Measurements from ENCODE around the gene E2F6. TPM values are rescaled to one million over a fixed set of nuclear protein-coding genes. Genes with fewer than 3 reads are reported as not detected.
"Not testable (repeated sequence)": the region's sequence is repeated elsewhere in the genome, so short reads cannot be mapped to it uniquely, and the experiment has no call there.

Gene E2F6
- total RNA-seq, 4 donors from 2014 or later, result 10.1 to 18.2 (median 13.4) TPM

- intact Hi-C loops (cut with DNase I; ENCODE audit: low total_unique reads), result no loop called here
- no peak for TF ChIP-seq POLR2A (IDR thresholded peaks at IDR 0.05)
- TF ChIP-seq, protein P1, sequence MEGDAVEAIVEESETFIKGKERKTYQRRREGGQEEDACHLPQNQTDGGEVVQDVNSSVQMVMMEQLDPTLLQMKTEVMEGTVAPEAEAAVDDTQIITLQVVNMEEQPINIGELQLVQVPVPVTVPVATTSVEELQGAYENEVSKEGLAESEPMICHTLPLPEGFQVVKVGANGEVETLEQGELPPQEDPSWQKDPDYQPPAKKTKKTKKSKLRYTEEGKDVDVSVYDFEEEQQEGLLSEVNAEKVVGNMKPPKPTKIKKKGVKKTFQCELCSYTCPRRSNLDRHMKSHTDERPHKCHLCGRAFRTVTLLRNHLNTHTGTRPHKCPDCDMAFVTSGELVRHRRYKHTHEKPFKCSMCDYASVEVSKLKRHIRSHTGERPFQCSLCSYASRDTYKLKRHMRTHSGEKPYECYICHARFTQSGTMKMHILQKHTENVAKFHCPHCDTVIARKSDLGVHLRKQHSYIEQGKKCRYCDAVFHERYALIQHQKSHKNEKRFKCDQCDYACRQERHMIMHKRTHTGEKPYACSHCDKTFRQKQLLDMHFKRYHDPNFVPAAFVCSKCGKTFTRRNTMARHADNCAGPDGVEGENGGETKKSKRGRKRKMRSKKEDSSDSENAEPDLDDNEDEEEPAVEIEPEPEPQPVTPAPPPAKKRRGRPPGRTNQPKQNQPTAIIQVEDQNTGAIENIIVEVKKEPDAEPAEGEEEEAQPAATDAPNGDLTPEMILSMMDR (IDR thresholded peaks at IDR 0.05), result no peak
- no peak for DNase-seq (ENCODE audit: low spot score in 2 of 2)
- H3K4me3 ChIP-seq (ENCODE audit: low read depth, poor library complexity, severe bottlenecking), result no peak overlapping the region
- 70 to 82% methylated on average over 1 of the region's 1 CpG for WGBS, 2 donors
Measured at GRCh38 chr2:11408959-11409571, 56.9 kb downstream of the E2F6 start.

GRCh38 chr2:11407413-11407812 lies 58.5 kb downstream of the E2F6 start:
- TF ChIP-seq, protein P1 (IDR thresholded peaks at IDR 0.05), result no peak
- TF ChIP-seq POLR2A (IDR thresholded peaks at IDR 0.05), result no peak
- intact Hi-C loops (cut with DNase I; ENCODE audit: low total_unique reads), result no loop called here
- peak in 1 of 2 donors; percentile 39 for DNase-seq (ENCODE audit: low spot score in 2 of 2)

GRCh38 chr2:11406958-11407381 lies 59.0 kb downstream of the E2F6 start:
- peak in 1 of 2 donors; percentile 83 for DNase-seq (ENCODE audit: low spot score in 2 of 2)
- intact Hi-C loops (cut with DNase I; ENCODE audit: low total_unique reads), result no loop called here
- WGBS, 2 donors, result 70 to 82% methylated on average over 3 of the region's 3 CpGs
- TF ChIP-seq, protein P1 (IDR thresholded peaks at IDR 0.05), result no peak
- TF ChIP-seq POLR2A (IDR thresholded peaks at IDR 0.05), result no peak
- H3K4me3 ChIP-seq (ENCODE audit: low read depth, poor library complexity, severe bottlenecking), result no peak overlapping the region

More at GRCh38 chr2:11407413-11407812, 58.5 kb downstream of the E2F6 start:
- no peak overlapping the region for H3K4me3 ChIP-seq (ENCODE audit: low read depth, poor library complexity, severe bottlenecking)
- WGBS, 2 donors, result 72 to 78% methylated on average over 6 of the region's 6 CpGs

- DNase-seq (ENCODE audit: low spot score in 2 of 2), result peak in 1 of 2 donors; percentile 77
- 61 to 62% methylated on average over 18 of the region's 18 CpGs for WGBS, 2 donors
- no peak for TF ChIP-seq POLR2A (IDR thresholded peaks at IDR 0.05)
- TF ChIP-seq, protein P1 (IDR thresholded peaks at IDR 0.05), result no peak
- no peak overlapping the region for H3K4me3 ChIP-seq (ENCODE audit: low read depth, poor library complexity, severe bottlenecking)
- intact Hi-C loops (cut with DNase I; ENCODE audit: low total_unique reads), result no loop called here
Measured at GRCh38 chr2:11406267-11406957, 59.5 kb downstream of the E2F6 start.

GRCh38 chr2:11405599-11406266 lies 60.2 kb downstream of the E2F6 start:
- WGBS, 2 donors, result 79 to 86% methylated on average over 5 of the region's 5 CpGs
- TF ChIP-seq, protein P1 (IDR thresholded peaks at IDR 0.05), result no peak
- TF ChIP-seq POLR2A (IDR thresholded peaks at IDR 0.05), result no peak
- no peak overlapping the region for H3K4me3 ChIP-seq (ENCODE audit: low read depth, poor library complexity, severe bottlenecking)
- intact Hi-C loops (cut with DNase I; ENCODE audit: low total_unique reads), result no loop called here
- DNase-seq (ENCODE audit: low spot score in 2 of 2), result peak in 1 of 2 donors; percentile 49

DNA sequence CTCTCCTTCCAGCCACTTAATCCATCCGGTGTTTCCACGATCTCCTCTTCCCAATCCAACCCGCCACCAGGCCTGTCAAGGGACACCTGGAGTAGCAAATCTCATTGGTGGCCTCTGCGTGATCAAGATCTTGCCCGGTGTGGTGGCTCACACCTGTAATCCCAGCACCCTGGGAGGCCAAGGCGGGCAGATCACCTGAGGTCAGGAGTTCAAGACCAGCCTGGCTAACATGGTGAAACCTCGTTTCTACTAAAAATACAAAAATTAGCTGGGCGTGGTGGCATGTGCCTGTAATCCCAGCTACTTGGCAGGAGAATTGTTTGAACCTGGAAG lies 60.9 kb downstream of the E2F6 start:
- DNase-seq (ENCODE audit: low spot score in 2 of 2), result peak in 1 of 2 donors; percentile 57
- H3K4me3 ChIP-seq (ENCODE audit: low read depth, poor library complexity, severe bottlenecking); intact Hi-C loops (cut with DNase I; ENCODE audit: low total_unique reads): not testable (repeated sequence)
- 84 to 93% methylated on average over 8 of the region's 8 CpGs for WGBS, 2 donors

Data from lower leg skin (tissue), 4 donors.